GM23248 (cell line): ENCODE results near the gene AQP4. TPM values are rescaled to one million over a fixed set of nuclear protein-coding genes. Genes with fewer than 3 reads are reported as not detected.
A peak's percentile ranks its signal among the peaks of the same experiment; 100 is the strongest.

Source experiments
- DNase-seq: peaks from one replicate; pipeline ENCODE4 v3.0.0-alpha.2; 2015
- H2AFZ ChIP-seq: fragments of 200-600 bp; sonication (generic); 2 replicates; pipeline ENCODE4 v1.6.1; 2016; ENCODE audit warnings: antibody characterized with exemption
- H3F3A ChIP-seq: fragments of 200-600 bp; sonication (generic); 2 replicates; pipeline ENCODE4 v1.6.1; 2016; ENCODE audit warnings: mild to moderate bottlenecking, antibody characterized with exemption, mixed run types; ENCODE audit not compliant: insufficient read depth
- H3K27ac ChIP-seq: fragments of 200-600 bp; sonication (generic); 2 replicates; pipeline ENCODE4 v1.5.1; 2016; ENCODE audit warnings: mild to moderate bottlenecking
- H3K27me3 ChIP-seq: fragments of 200-600 bp; sonication (generic); replicated peaks from 2 replicates; pipeline ENCODE4 v1.6.1; 2016; ENCODE audit warnings: mild to moderate bottlenecking; ENCODE audit not compliant: insufficient read depth
- H3K36me3 ChIP-seq: fragments of 200-600 bp; sonication (generic); 2 replicates; pipeline ENCODE4 v1.6.1; 2016; ENCODE audit warnings: low read depth, mild to moderate bottlenecking
- H3K4me1 ChIP-seq: fragments of 200-600 bp; sonication (generic); 2 replicates; pipeline ENCODE4 v1.6.1; 2016; ENCODE audit warnings: mild to moderate bottlenecking; ENCODE audit not compliant: insufficient read depth
- H3K4me2 ChIP-seq: fragments of 200-600 bp; sonication (generic); one replicate; pipeline ENCODE4 v1.6.1; 2016; ENCODE audit warnings: mild to moderate bottlenecking; ENCODE audit not compliant: unreplicated experiment
- H3K4me3 ChIP-seq: fragments of 200-600 bp; sonication (generic); 2 replicates; pipeline ENCODE4 v1.5.1; 2016; ENCODE audit warnings: mild to moderate bottlenecking
- H3K79me2 ChIP-seq: fragments of 200-600 bp; sonication (generic); 2 replicates; pipeline ENCODE4 v1.6.1; 2016; ENCODE audit warnings: mild to moderate bottlenecking; ENCODE audit not compliant: insufficient read depth
- H3K9ac ChIP-seq: fragments of 200-600 bp; sonication (generic); 2 replicates; pipeline ENCODE4 v1.6.1; 2016; ENCODE audit warnings: mild to moderate bottlenecking
- H3K9me2 ChIP-seq: fragments of 200-600 bp; sonication (generic); 2 replicates; pipeline ENCODE4 v1.6.1; 2016; ENCODE audit warnings: mixed run types, mild to moderate bottlenecking, moderate library complexity; ENCODE audit not compliant: insufficient read depth
- H3K9me3 ChIP-seq: fragments of 200-600 bp; sonication (generic); one replicate; pipeline ENCODE4 v1.6.1; 2017; ENCODE audit warnings: low read depth
- H4K20me1 ChIP-seq: fragments of 200-600 bp; sonication (generic); 2 replicates; pipeline ENCODE4 v1.6.0; 2016; ENCODE audit not compliant: insufficient read depth
- EZH2 ChIP-seq: fragments of 200-600 bp; sonication (generic); IDR thresholded peaks from 2 replicates; pipeline ENCODE4 v1.6.1; 2018; ENCODE audit warnings: antibody characterized with exemption, mild to moderate bottlenecking; ENCODE audit not compliant: insufficient read depth, poor library complexity, severe bottlenecking
- EZH2phosphoT487 ChIP-seq: fragments of 200-600 bp; sonication (generic); IDR thresholded peaks from 2 replicates; pipeline ENCODE4 v1.6.1; 2018; ENCODE audit warnings: antibody characterized with exemption, moderate library complexity, mild to moderate bottlenecking, low read depth; ENCODE audit not compliant: insufficient read depth
- WGBS, 2 experiments: methylation state at CpG; one replicate each; pipeline ENCODE4 v1.1.6; 2015 to 2017; ENCODE audit warnings: low lambda C conversion rate in 2 of 2, low coverage in 1 of 2; ENCODE audit errors: missing lambda C conversion rate in 2 of 2; 5-methylcytosine and 5-hydroxymethylcytosine counted together
- in situ Hi-C: fragments of 300-500 bp; cut with MboI; formaldehyde crosslinking; loops from 2 replicates; pipeline ENCODE4 v1.15.0; 2020
- polyA plus RNA-seq: library from polyadenylated mRNA; unstranded; fragments of >200 nt; fragmentation: Nextera tagmentation; extraction: Ambion mirVana; gene quantifications from 2 replicates; pipeline ENCODE4 v1.2.1, GENCODE V29; 2016
- total RNA-seq: library from RNA; depleted of rRNA; stranded (reverse); fragments of >200 nt; shearing (Covaris generic); gene quantifications from 2 replicates; pipeline ENCODE4 v1.2.3, GENCODE V29; 2014

Gene AQP4
- total and polyA plus RNA-seq, 2 experiments from 2014 or later: not detected

GRCh38 chr18:26864658-26865057 is 849 bp downstream of the AQP4 start:
- no peaks in the 10 kb centered on the region for H3F3A ChIP-seq
- no peak overlapping the region for H3K4me3 ChIP-seq
- no peaks in the 10 kb centered on the region for H3K79me2 ChIP-seq
- no peak overlapping the region for H3K9ac ChIP-seq
- H3K27me3 ChIP-seq: no peaks in the 10 kb centered on the region; the same call in 1 of the 2 replicates
- H3K9me2 ChIP-seq: no peaks in the 10 kb centered on the region
- H3K4me2 ChIP-seq: no peak overlapping the region
- no peaks in the 10 kb centered on the region for H3K36me3 ChIP-seq
- no peak overlapping the region for H2AFZ ChIP-seq
- H3K9me3 ChIP-seq: no peaks in the 10 kb centered on the region
- DNase-seq: no peak
- H3K27ac ChIP-seq: no peak overlapping the region
- no peak for TF ChIP-seq EZH2
- TF ChIP-seq EZH2phosphoT487: no peak
- in situ Hi-C loops: no loop called here
- no peaks in the 10 kb centered on the region for H4K20me1 ChIP-seq
- H3K4me1 ChIP-seq: no peaks in the 10 kb centered on the region
- 53 to 56% methylated on average over 7 of the region's 7 CpGs for WGBS, 2 experiments

GRCh38 chr18:26863921-26864497 is 1.5 kb downstream of the AQP4 start:
- Histone ChIP-seq H3K27ac (no peak overlapping the region), H3K27me3 (no peaks in the 10 kb centered on the region; the same call in 1 of the 2 replicates), H3K4me3 (no peak overlapping the region), H3K36me3 (no peaks in the 10 kb centered on the region), H3K9me3 (no peaks in the 10 kb centered on the region), H3F3A (no peaks in the 10 kb centered on the region), H4K20me1 (no peaks in the 10 kb centered on the region), H3K9ac (no peak overlapping the region), H3K9me2 (no peaks in the 10 kb centered on the region), H3K4me2 (no peak overlapping the region), H3K4me1 (no peaks in the 10 kb centered on the region), H3K79me2 (no peaks in the 10 kb centered on the region), H2AFZ (no peak overlapping the region)
- WGBS, 2 experiments: 45 to 53% methylated on average over 9 of the region's 9 CpGs
- in situ Hi-C loops: no loop called here
- DNase-seq: no peak
- TF ChIP-seq EZH2: no peak
- no peak for TF ChIP-seq EZH2phosphoT487

GRCh38 chr18:26863122-26863879 is 2.2 kb downstream of the AQP4 start:
- Histone ChIP-seq H4K20me1 (no peaks in the 10 kb centered on the region), H3K9ac (no peak overlapping the region), H3K9me3 (no peaks in the 10 kb centered on the region), H3K27me3 (no peaks in the 10 kb centered on the region; the same call in 1 of the 2 replicates), H3K4me1 (no peaks in the 10 kb centered on the region), H3K9me2 (no peaks in the 10 kb centered on the region), H3K27ac (no peak overlapping the region), H3K79me2 (no peaks in the 10 kb centered on the region), H3K4me2 (no peak overlapping the region), H3K36me3 (no peaks in the 10 kb centered on the region), H2AFZ (no peak overlapping the region), H3K4me3 (no peak overlapping the region), H3F3A (no peaks in the 10 kb centered on the region)
- TF ChIP-seq EZH2 (no peak), EZH2phosphoT487 (no peak)
- DNase-seq: peak; percentile 3
- in situ Hi-C loops: no loop called here
- 10 to 11% methylated on average over 36 to 39 of the region's 40 CpGs for WGBS, 2 experiments

GRCh38 chr18:26862084-26862483 is 3.4 kb downstream of the AQP4 start:
- no peak overlapping the region for H3K4me3 ChIP-seq
- no peaks in the 10 kb centered on the region for H3K4me1 ChIP-seq
- no peaks in the 10 kb centered on the region for H3K9me2 ChIP-seq
- TF ChIP-seq EZH2 (no peak), EZH2phosphoT487 (no peak)
- no peak overlapping the region for H3K4me2 ChIP-seq
- H3F3A ChIP-seq: no peaks in the 10 kb centered on the region
- H3K27me3 ChIP-seq: no peaks in the 10 kb centered on the region; the same call in 1 of the 2 replicates
- no peak overlapping the region for H3K9ac ChIP-seq
- H3K36me3 ChIP-seq: no peaks in the 10 kb centered on the region
- no peak overlapping the region for H2AFZ ChIP-seq
- H3K27ac ChIP-seq: no peak overlapping the region
- 47 to 59% methylated on average over 5 of the region's 5 CpGs for WGBS, 2 experiments
- no peak for DNase-seq
- no peaks in the 10 kb centered on the region for H3K79me2 ChIP-seq
- H4K20me1 ChIP-seq: no peaks in the 10 kb centered on the region
- in situ Hi-C loops: no loop called here
- no peaks in the 10 kb centered on the region for H3K9me3 ChIP-seq
